ENCODE data around the gene SOBP.
"Not testable (repeated sequence)": the region's sequence is repeated elsewhere in the genome, so short reads cannot be mapped to it uniquely, and the experiment has no call there.

SOBP gene

GRCh38 chr6:107488875-107489635, 862 bp upstream of the SOBP start:
- no peak for DNase-seq

- DNase-seq = no peak
Measured at GRCh38 chr6:107490566-107491137, 735 bp downstream of the SOBP start.

DNA sequence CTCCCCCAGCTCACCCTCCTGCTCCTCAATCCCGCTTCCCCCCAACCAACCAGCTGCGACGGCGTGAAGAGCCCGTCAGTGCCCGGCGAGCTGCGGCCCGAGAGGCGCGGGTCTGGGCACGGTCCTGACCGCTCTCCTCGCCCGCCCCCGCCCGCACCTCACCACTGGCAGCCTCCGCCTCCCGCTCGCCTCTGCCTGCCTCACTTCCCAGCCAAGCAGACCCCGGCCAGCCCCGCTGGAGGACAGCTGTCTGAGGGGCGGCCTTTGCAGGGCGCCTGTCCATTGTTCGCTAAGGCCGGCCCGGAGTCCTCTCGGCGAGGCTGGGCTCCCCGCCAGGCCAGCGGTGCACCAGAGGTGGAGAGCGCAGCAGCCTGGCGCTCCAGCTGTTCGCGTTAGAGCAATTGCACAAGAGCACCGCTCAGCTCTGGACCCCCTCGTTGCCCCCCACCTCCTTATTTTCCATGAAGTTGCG, 1.3 kb downstream of the SOBP start:
- DNase-seq = no peak

GRCh38 chr6:107491760-107492660, 2.1 kb downstream of the SOBP start:
- no peak for DNase-seq

DNA sequence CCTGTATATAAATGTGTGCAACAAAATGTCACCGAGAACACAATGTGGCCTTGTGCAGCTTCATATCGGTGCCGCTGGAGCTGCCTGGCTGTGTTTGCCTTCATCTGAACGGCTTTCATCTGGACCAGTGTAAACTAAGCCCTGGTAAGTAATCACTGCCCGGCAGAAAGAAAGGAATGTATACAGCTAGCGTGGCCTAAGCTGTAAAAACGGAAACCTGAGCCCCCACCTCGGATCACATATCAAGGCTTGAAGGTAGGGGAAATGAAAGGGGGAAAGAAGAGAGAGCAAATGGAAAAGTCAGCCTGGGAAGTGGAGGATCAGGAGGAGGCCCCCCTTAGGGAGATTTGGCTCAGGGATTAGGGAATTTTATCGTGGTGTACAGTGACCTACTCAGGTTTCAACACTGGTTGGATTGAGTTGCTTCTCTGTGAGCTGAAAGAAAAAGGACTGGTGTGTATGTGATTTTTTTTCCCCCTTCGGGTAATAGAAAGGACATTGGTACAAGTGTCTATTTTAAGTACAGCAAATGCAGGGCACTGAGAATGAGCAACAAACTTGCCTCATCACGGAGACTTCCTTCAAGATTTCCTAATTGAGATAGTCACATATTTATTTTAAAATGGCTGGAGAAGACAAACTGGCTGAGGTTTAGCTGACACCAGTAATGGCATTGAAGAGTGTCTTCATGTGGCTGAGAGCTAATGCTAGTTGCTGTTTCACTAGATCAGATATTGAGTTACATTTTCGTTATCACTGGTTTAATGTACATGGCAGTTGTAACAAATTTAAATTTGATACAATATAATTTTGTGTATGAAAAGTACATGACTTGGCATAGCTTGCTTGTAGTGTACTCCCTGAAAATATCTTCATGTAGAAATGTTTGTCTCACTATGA, 3.5 kb downstream of the SOBP start:
- no peak for DNase-seq

DNA sequence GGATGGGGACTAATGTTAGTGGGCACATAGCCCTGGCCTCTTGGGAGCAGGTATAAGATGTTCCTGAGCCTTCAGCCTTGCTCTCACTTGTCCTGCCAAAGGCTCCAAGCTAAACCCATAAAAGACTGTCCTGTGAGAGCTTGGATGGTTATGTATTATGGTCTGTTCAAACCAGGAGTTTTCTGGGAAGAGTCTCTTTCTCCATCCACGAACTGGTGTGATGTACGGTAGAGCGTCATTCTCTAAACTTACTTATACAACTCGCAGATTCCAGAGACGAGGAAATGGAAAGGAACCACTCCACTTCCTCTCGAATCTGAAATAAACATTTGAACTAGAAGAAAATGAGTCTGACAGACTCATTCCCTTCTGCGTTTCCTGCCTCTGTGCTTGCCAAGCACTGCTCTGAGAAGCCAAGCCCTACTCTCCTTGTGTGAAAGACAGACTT, 5.3 kb downstream of the SOBP start:
- DNase-seq = no peak

DNA sequence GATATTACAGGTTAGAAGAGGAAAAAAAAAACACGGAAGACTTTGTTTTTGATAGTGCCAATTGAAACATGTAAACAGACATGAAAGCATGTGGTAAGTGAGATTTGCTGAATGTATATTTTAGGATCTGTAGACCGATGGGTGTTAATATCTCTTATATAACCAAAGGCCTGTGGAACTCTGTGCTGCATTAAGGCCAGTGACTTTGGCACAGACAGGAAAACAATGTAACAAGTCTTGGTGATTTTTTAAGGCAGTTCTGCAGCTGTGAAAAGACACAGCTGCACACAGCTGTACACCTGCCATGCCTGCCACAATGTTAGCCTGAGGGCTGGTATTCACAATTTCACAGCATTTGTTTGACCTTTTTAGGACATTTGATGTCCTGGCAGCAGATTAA, 6.1 kb downstream of the SOBP start:
- no peak for DNase-seq

DNA sequence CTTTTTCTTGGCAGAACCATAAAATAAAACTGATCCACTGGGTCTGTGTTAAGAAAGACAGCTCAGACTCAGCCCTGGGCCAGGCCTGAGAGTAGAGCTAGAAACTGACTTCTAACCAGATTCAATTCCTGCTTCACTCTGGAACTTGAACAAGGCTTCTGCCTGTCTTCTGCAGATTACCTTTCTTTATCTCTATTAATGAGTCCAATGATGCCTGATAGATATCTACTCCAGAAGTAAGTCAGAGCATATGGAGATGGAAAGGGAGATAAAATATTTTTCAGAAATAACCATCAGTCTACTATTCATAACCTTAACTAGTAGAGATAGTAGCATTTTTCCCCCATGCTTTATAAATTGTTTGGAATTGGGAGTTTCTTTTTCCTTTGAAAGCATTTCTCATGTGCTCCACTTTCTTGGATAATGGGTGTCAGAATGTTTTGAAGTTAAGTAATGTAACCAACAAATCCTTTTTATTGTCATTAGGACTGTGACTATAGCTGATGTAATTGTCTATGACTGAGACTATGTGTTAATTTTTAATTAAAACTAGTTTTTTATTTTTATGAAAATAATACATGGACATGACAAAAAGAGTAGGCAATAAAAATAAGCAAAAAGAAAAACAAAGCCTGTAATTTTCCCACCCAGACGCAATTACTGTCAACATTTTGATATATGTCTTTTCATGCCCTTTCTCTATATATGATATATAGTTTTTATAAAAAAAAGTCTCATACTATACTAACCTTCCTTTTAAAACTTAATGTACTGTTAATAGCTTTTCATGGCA, 7.2 kb downstream of the SOBP start:
- DNase-seq = no peak

DNA sequence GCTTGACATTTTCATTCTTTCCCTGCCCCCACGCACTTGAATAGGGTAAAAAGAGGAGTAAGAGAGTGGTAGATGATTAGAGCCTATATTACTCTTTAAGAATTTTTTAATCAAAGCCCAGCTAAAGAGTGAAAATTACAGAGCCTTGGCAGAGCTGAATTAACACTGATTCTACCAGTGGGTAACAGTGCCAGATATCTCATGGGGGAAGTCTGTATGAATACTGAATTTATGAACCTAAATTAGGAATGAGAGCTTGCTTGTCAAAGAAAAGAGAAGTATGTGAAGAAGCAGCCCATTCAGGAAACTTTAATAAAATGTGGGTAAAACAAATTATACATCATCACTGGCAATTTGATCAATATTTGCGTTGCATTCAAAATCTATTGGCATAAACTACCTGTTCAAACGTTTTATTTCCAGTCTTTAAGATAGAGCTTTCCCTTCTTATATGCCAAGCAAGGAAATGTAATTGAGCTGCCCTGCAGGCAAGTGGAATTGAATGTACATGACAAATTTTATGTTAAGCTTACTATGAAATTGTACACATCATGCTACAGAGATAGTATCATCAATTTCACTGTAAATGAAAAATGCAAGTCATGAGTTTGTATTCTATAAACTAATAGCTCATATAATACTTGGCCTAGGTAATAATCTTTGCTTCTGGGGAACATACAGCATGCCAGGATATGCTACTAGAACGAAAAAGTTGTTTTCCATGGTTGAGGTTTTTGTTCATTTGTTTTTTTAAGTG, 14.5 kb downstream of the SOBP start:
- DNase-seq = no peak

GRCh38 chr6:107506145-107506544, 16.2 kb downstream of the SOBP start:
- DNase-seq = no peak

GRCh38 chr6:107509506-107509905, 19.6 kb downstream of the SOBP start:
- DNase-seq = no peak

- no peak for DNase-seq
Measured at GRCh38 chr6:107510108-107510507, 20.2 kb downstream of the SOBP start.

DNA sequence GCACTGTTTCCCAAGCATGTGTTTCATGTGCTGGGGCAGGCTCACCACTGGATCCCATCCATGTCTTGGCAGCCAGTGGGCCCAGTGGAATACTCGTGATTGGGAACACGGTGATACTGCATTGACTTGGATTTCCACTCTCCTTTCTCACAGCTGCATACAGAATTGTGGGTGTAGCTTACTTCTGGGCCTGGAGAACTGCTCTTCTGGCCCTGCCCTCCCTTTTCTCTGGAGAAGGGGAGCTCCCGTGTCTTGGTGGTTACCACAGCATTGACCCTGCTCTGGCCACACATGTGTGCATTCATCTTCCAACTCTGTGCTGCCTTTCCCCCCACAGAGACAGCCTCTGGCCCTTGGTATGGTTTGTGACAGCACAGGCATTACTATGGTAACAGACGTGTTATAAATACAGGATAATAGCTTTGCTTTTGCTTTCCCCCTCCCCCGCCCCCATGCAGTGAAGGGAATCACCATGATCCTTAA, 21.6 kb downstream of the SOBP start:
- DNase-seq = no peak

GRCh38 chr6:107513214-107513613, 23.3 kb downstream of the SOBP start:
- no peak for DNase-seq

- DNase-seq = no peak
Measured at GRCh38 chr6:107515955-107516354, 26.0 kb downstream of the SOBP start.

- no peak for DNase-seq
Measured at GRCh38 chr6:107517274-107517673, 27.4 kb downstream of the SOBP start.

- not testable (repeated sequence) for DNase-seq
Measured at GRCh38 chr6:107519224-107519623, 29.3 kb downstream of the SOBP start.

- DNase-seq = not testable (repeated sequence)
Measured at GRCh38 chr6:107520706-107521105, 30.8 kb downstream of the SOBP start.

GRCh38 chr6:107523054-107523791, 33.3 kb downstream of the SOBP start:
- no peak for DNase-seq

DNA sequence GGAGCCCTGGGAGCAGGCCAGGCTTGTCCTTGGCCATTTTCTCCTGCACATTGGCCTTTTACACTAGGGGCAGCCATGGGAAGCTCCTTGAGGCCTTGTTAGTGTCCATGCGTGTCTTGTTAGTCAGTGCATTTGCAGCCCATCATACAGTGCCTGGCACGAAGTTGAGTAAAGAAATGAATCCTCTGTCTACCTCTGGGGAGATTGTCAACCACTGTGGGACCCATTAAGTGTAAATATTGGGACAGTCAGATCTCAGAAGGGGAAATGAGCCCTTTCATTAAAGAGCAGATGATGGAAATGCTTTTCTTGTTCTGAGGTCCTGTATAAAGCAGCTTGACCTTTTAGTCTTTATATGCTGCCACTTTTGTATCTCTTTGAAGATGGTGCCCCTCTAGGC, 33.9 kb downstream of the SOBP start:
- DNase-seq = no peak
